ENCODE measurements around the gene GNAS.

GNAS gene

GRCh38 chr20:58898629-58899408 is 46.3 kb downstream of the GNAS start:
- no peak for DNase-seq (ENCODE audit: low read depth in 2 of 2)

GRCh38 chr20:58899512-58899911 is 47.0 kb downstream of the GNAS start:
- DNase-seq (ENCODE audit: low read depth in 2 of 2), result no peak

GRCh38 chr20:58900397-58900796 is 47.9 kb downstream of the GNAS start:
- DNase-seq (ENCODE audit: low read depth in 2 of 2), result no peak

GRCh38 chr20:58901488-58902402 is 49.2 kb downstream of the GNAS start:
- DNase-seq (ENCODE audit: low read depth in 2 of 2), result no peak

- DNase-seq (ENCODE audit: low read depth in 2 of 2), result no peak
Measured at GRCh38 chr20:58903614-58904013, 51.1 kb downstream of the GNAS start.

- DNase-seq (ENCODE audit: low read depth in 2 of 2), result no peak
Measured at GRCh38 chr20:58905236-58905635, 52.7 kb downstream of the GNAS start.

GRCh38 chr20:58906111-58906510 is 53.6 kb downstream of the GNAS start:
- DNase-seq (ENCODE audit: low read depth in 2 of 2), result no peak

GRCh38 chr20:58906894-58907293 is 54.4 kb downstream of the GNAS start:
- no peak for DNase-seq (ENCODE audit: low read depth in 2 of 2)

- DNase-seq (ENCODE audit: low read depth in 2 of 2), result peak in 1 of 2 donors; percentile 24
Measured at GRCh38 chr20:58907320-58908137, 55.0 kb downstream of the GNAS start.

- DNase-seq (ENCODE audit: low read depth in 2 of 2), result no peak
Measured at GRCh38 chr20:58908221-58908620, 55.7 kb downstream of the GNAS start.

GRCh38 chr20:58908941-58909340 is 56.4 kb downstream of the GNAS start:
- no peak for DNase-seq (ENCODE audit: low read depth in 2 of 2)

- no peak for DNase-seq (ENCODE audit: low read depth in 2 of 2)
Measured at GRCh38 chr20:58909585-58909984, 57.1 kb downstream of the GNAS start.

GRCh38 chr20:58910473-58910872 is 58.0 kb downstream of the GNAS start:
- no peak for DNase-seq (ENCODE audit: low read depth in 2 of 2)

GRCh38 chr20:58911309-58911708 is 58.8 kb downstream of the GNAS start:
- no peak for DNase-seq (ENCODE audit: low read depth in 2 of 2)

- DNase-seq (ENCODE audit: low read depth in 2 of 2), result no peak
Measured at GRCh38 chr20:58911970-58912369, 59.5 kb downstream of the GNAS start.

- no peak for DNase-seq (ENCODE audit: low read depth in 2 of 2)
Measured at GRCh38 chr20:58913079-58913478, 60.6 kb downstream of the GNAS start.

- no peak for DNase-seq (ENCODE audit: low read depth in 2 of 2)
Measured at GRCh38 chr20:58918621-58919020, 66.1 kb downstream of the GNAS start.

- no peak for DNase-seq (ENCODE audit: low read depth in 2 of 2)
Measured at GRCh38 chr20:58921564-58921963, 69.0 kb downstream of the GNAS start.

- DNase-seq (ENCODE audit: low read depth in 2 of 2), result no peak
Measured at GRCh38 chr20:58922036-58922435, 69.5 kb downstream of the GNAS start.

GRCh38 chr20:58923117-58923712 is 70.7 kb downstream of the GNAS start:
- DNase-seq (ENCODE audit: low read depth in 2 of 2), result no peak

GRCh38 chr20:58926802-58927489 is 74.4 kb downstream of the GNAS start:
- DNase-seq (ENCODE audit: low read depth in 2 of 2), result no peak
